Measurements from ENCODE around the gene SMYD3.
"Not testable (repeated sequence)": the region's sequence is repeated elsewhere in the genome, so short reads cannot be mapped to it uniquely, and the experiment has no call there.

SMYD3 gene

DNA sequence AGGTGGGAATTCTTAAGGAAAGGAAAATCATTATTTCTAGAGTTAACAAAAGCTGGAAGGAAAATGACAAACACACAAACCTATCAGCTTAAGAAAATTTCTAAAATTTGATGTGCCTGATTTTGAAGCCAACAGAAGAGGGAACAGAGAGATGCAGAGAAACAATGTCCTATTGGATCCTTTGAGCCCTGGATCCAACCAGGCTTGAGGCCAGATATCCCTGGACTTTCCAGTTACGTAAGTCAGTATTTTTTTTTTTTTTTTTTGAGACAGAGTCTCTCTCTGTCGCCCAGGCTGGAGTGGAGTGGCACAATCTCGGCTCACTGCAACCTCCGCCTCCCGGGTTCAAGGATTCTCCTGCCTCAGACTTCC, 703.4 kb downstream of the SMYD3 start:
- no peak for DNase-seq (ENCODE audit: low read depth in 2 of 2)

DNA sequence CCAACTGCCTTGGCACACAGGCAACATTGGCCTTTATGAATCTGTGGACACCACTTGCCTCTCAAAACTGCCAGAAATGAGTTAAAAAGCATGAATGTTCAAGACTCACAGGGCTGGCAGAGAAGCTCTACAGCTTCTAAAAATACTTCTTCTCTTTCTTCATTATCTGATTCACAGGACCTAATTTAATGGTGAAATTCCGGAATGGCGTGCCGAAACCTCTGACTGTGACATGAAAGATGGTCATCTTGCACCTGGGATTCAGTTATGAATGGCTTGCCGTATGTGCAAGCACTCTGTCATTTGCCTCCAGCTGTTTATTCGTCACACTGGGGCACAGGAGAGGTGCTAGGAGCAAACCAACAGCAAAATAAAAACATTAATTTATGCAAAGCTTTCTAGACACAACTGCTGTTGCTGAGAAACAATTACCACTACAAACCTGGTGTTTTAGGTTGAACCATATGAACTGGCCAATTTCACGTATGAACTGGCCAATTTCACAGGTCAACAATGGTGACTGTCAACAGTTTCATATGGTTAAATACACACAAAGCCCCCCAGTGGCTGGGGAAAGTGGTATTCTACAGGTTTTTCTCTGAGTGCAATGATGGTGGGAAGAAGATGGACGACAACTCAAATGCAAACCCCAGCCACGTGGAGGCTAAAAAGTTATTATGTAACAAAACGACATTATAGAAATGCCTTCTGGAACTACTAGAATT, 704.0 kb downstream of the SMYD3 start:
- no peak for DNase-seq (ENCODE audit: low read depth in 2 of 2)

DNA sequence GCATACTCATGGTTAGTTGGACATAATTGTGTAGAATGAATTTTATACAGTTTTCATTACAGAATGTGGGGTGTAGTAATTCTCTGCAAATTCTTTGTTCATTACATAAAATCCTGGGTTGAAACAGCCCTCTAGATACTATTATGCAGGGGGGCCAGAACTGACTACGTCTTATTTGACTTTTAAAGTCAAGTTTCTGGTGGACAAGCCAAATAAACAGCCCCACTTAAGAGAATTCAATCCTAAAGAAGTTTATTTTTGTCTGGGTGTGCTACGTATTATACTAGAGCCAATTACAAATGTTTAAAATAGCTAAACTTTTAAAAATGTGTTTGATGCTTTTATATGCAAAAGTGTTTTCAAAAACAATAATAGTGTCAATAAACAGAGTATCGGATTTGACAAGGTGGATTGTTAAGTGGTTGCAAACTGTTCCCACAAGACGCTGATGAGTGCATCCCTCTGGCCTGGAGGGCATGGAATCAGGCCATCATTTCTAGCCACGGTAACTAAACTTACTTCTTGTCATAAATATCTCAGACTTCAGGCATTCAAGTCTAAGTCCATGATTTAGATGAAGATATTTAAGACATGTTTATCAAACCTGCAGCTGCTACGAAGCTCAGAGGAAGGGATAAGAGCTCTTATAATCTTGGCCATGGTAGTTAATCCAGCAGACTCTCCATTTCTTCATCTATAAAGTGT, 706.0 kb downstream of the SMYD3 start:
- DNase-seq (ENCODE audit: low read depth in 2 of 2), result no peak

GRCh38 chr1:245798349-245798711, 708.7 kb downstream of the SMYD3 start:
- DNase-seq (ENCODE audit: low read depth in 2 of 2), result no peak

DNA sequence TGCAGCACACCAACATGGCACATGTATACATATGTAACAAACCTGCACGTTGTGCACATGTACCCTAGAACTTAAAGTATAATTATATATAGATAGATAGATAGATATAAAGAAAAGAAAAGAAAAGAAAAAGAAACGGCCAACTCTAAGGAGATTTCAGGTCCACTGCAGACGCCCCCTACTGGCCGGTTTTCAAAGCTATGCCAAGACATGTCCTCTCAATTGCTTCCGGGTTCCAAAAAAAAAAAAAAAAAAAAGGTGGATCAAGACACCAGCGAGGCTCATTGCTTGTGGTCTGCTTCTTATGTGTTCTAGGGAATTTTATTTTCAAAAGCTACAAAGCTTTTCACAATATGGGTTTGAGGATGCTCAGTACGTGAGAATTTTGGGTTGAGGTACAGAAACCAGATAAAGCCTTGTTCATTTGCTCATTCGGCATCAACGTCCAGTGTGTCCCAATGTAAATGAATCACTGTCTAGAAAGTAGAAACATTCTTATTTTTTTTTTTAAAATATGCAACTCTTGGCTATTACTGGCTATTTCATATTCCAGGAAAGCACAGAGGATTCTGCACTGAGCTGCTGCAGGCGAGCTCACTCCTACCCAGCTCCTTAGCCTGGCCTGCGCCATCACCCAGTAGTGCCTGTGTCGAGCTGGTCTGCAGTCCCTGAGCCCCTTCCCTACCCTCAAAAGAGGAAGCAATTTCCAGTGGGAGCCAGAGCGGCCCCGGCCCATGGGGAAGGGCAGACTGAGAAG, 709.3 kb downstream of the SMYD3 start:
- DNase-seq (ENCODE audit: low read depth in 2 of 2), result no peak

- no peak for DNase-seq (ENCODE audit: low read depth in 2 of 2)
These were observed 715.4 kb downstream of the SMYD3 start for GRCh38 chr1:245791410-245792312.

- no peak for DNase-seq (ENCODE audit: low read depth in 2 of 2)
These were observed 716.6 kb downstream of the SMYD3 start for GRCh38 chr1:245790441-245790840.

GRCh38 chr1:245788886-245789285, 718.2 kb downstream of the SMYD3 start:
- no peak for DNase-seq (ENCODE audit: low read depth in 2 of 2)

DNA sequence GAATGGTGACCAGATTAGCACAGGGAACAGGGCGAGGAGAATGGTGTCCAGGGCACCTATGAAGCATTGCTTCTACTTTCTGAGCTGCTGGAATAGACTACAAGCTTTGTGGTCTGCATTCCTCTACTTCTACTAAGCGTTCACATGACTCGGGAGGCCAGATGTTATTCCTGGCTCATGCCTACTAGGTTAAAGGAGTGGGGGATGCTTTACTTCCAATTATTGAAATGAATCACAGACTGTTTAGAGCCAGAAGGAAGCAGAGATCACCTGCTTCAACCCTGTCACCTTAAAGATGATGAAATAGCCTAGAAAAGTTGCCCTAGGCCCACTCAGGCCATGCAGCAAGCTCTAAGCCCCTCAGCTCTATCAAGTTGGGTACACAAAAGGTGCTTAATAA, 718.8 kb downstream of the SMYD3 start:
- no peak for DNase-seq (ENCODE audit: low read depth in 2 of 2)

DNA sequence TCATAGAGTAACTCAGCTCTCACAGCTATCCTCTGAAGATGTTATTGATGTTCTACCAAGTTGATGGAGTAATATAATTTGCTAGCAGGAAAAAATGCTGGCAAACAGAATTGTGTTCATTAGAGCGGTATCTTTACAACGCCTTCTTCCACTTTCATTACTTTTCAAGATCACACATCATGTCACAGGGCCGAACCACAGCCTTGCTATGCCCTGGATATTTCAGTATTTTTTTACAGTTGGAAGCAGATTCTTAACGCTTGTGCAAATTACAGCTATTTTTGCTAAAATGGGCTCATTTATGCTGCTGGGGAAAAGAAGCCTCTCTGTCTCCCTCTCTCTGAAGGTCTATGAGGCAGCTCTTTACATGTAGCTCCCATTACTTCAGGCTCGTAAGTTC, 720.1 kb downstream of the SMYD3 start:
- DNase-seq (ENCODE audit: low read depth in 2 of 2), result no peak

- no peak for DNase-seq (ENCODE audit: low read depth in 2 of 2)
These were observed 727.0 kb downstream of the SMYD3 start for GRCh38 chr1:245779797-245780755.

GRCh38 chr1:245777752-245778151, 729.3 kb downstream of the SMYD3 start:
- no peak for DNase-seq (ENCODE audit: low read depth in 2 of 2)

GRCh38 chr1:245776694-245777332, 730.3 kb downstream of the SMYD3 start:
- DNase-seq (ENCODE audit: low read depth in 2 of 2), result no peak

GRCh38 chr1:245776139-245776538, 730.9 kb downstream of the SMYD3 start:
- DNase-seq (ENCODE audit: low read depth in 2 of 2), result no peak

- not testable (repeated sequence) for DNase-seq (ENCODE audit: low read depth in 2 of 2)
These were observed 732.1 kb downstream of the SMYD3 start for GRCh38 chr1:245774931-245775330.

GRCh38 chr1:245774196-245774595, 732.9 kb downstream of the SMYD3 start:
- DNase-seq (ENCODE audit: low read depth in 2 of 2), result no peak

DNA sequence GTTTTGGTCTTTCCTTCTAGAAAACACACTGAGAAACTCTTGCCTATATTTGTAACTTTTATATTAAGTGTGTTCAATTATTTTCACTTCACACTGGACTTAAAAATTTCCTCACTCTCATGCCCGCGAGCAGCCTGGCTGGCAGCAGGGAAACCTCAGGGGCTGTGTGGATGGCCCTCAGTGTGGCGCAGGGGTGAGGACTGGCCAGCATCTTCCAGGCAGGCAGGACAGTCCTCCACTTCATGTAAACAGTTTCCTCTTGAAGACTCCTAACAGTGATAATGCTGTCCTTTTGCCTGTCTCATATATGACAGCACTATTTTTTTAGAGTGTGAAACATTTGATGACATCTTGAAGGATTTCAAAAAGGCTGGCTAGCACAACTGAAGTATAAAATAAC, 733.7 kb downstream of the SMYD3 start:
- no peak for DNase-seq (ENCODE audit: low read depth in 2 of 2)

- DNase-seq (ENCODE audit: low read depth in 2 of 2), result no peak
These were observed 734.3 kb downstream of the SMYD3 start for GRCh38 chr1:245772739-245773138.

- DNase-seq (ENCODE audit: low read depth in 2 of 2), result no peak
These were observed 734.8 kb downstream of the SMYD3 start for GRCh38 chr1:245772325-245772724.
